ENCODE data around the gene RELB. TPM values are rescaled to one million over a fixed set of nuclear protein-coding genes. Genes with fewer than 3 reads are reported as not detected.

The RELB gene
- total RNA-seq, 1 donor from 2014 or later: 17.5 TPM

DNA sequence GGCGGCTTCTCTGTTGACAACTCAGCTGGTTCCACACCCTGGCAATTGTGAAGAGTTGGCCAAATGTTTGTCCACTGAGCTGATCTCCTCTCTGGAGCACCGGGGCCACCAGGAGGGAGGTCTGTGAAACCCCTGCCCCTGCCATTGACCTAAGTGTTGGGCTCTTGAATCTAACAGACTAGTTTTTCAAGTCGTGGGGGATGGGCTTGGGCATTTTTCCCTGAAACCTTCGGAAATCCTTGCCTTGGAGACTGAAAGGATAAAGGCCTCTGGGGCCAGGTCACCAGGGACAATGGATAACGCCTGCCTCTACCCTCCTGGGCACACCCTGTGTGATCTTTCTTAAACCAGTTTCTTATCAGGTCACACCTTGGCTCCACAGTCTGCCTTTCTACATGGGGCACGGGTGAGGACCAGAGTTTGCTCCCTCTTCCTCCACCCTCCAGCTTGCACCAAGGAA, 78.7 kb downstream of the RELB start:
- ATAC-seq (no peak), DNase-seq (no peak)
- Histone ChIP-seq H3K4me3 (peak overlapping the region; percentile 99), H3K36me3 (peaks cover 16% of the 10 kb centered on the region), H3K27ac (peak overlapping the region; percentile 86), H3K27me3 (no peaks in the 10 kb centered on the region), H3K4me1 (peaks cover 34% of the 10 kb centered on the region), H3K9me3 (no peaks in the 10 kb centered on the region)
- TF ChIP-seq, protein P1, sequence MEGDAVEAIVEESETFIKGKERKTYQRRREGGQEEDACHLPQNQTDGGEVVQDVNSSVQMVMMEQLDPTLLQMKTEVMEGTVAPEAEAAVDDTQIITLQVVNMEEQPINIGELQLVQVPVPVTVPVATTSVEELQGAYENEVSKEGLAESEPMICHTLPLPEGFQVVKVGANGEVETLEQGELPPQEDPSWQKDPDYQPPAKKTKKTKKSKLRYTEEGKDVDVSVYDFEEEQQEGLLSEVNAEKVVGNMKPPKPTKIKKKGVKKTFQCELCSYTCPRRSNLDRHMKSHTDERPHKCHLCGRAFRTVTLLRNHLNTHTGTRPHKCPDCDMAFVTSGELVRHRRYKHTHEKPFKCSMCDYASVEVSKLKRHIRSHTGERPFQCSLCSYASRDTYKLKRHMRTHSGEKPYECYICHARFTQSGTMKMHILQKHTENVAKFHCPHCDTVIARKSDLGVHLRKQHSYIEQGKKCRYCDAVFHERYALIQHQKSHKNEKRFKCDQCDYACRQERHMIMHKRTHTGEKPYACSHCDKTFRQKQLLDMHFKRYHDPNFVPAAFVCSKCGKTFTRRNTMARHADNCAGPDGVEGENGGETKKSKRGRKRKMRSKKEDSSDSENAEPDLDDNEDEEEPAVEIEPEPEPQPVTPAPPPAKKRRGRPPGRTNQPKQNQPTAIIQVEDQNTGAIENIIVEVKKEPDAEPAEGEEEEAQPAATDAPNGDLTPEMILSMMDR (IDR thresholded peaks at IDR 0.05): no peak
- intact Hi-C loops (cut with DNase I): no loop called here

DNA sequence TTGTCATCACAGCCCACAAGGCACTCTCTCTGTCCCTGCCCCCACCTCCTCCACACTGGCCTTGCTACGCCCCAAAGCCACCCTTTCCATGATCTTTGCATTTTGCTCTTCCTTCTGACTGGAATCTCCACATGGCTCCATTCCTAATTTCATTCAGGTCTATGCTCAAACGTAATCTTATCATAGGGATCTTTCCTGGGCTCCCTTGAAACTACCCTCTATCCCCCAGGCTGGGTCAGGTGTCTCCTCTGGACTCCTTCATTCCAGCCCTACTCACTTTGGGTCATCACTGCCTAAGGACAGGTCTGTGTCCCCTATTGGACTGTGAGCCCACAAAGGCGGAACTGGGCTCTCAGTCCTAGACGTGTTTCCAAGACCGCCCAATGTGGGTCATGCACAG, 80.9 kb downstream of the RELB start:
- Histone ChIP-seq H3K27me3 (no peaks in the 10 kb centered on the region), H3K27ac (no peak overlapping the region), H3K36me3 (peaks cover 16% of the 10 kb centered on the region), H3K4me1 (peaks cover 22% of the 10 kb centered on the region), H3K4me3 (no peak overlapping the region), H3K9me3 (no peaks in the 10 kb centered on the region)
- DNase-seq (no peak), ATAC-seq (no peak)
- TF ChIP-seq, protein P1 (IDR thresholded peaks at IDR 0.05): no peak
- intact Hi-C loops (cut with DNase I): no loop called here

DNA sequence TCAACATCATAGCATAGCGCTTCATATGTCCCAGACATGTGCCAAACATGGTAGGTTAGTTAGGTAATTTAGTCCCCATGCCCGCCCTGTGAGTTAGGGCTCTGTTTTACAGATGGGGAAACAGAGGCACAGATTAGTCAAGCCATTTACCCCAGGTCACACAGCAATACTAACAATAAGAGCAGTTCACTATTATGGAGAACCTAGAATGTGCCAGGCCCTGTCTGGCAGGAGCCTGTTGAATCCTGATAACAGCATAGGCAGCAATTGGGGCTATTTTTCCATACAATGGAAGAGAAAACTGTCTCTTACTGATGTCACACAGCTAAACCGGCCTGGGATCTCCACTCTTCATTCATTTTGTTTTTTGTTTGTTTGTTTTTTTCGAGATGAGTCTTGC, 85.2 kb downstream of the RELB start:
- TF ChIP-seq, protein P1 (IDR thresholded peaks at IDR 0.05): no peak
- H3K4me1 ChIP-seq: peaks cover 3% of the 10 kb centered on the region

DNA sequence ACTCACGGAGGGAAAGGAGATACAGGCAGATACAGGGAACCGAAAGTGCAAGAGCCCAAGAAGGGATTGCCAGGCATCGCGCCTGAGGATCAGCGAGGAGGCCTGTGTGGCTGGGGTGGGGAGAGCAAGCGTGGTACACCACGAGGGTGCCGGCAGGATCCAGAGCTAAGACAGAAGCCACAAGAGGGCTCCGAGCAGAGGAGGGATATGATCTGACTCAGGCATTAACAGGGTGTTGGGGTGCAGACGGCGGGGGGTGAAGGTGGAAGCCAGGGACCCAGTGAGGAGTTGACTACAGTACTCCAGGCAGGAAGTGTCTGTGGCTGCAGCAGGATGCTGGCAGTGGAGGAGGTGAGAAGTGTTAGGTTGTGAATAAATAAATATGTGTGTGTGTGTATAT, 86.3 kb downstream of the RELB start:
- H3K4me1 ChIP-seq: peaks cover 3% of the 10 kb centered on the region
- TF ChIP-seq, protein P1 (IDR thresholded peaks at IDR 0.05): no peak
- H3K27ac ChIP-seq: no peak overlapping the region
- DNase-seq: no peak
- H3K27me3 ChIP-seq: no peaks in the 10 kb centered on the region
- no peaks in the 10 kb centered on the region for H3K9me3 ChIP-seq
- ATAC-seq: no peak
- intact Hi-C loops (cut with DNase I): no loop called here
- no peak overlapping the region for H3K4me3 ChIP-seq
- peaks cover 12% of the 10 kb centered on the region for H3K36me3 ChIP-seq

More for the DNA sequence above, 85.2 kb downstream of the RELB start:
- Histone ChIP-seq H3K27me3 (no peaks in the 10 kb centered on the region), H3K4me3 (no peak overlapping the region), H3K36me3 (peaks cover 22% of the 10 kb centered on the region), H3K27ac (no peak overlapping the region), H3K9me3 (no peaks in the 10 kb centered on the region)
- intact Hi-C loops (cut with DNase I): no loop called here
- no peak for DNase-seq
- no peak for ATAC-seq

Other genes with a start within 250 kb of the RELB start
- 3.2 TPM for gene CBLC, start 223.6 kb upstream of the RELB start, total RNA-seq
- gene BCAM, start 192.4 kb upstream of the RELB start, total RNA-seq: 280 TPM
- 108 TPM for gene NECTIN2, start 155.2 kb upstream of the RELB start, total RNA-seq
- gene TOMM40, start 110.2 kb upstream of the RELB start, total RNA-seq: 52.4 TPM
- 565 TPM for gene APOE, start 95.7 kb upstream of the RELB start, total RNA-seq
- gene APOC1, start 86.9 kb upstream of the RELB start, total RNA-seq: 558 TPM
- not detected for gene APOC4, start 59.2 kb upstream of the RELB start, total RNA-seq
- 33.9 TPM for gene APOC2, start 55.4 kb upstream of the RELB start, total RNA-seq
- 103 TPM for gene CLPTM1, start 46.1 kb upstream of the RELB start, total RNA-seq
- 83.7 TPM for gene CLASRP, start 37.6 kb downstream of the RELB start, total RNA-seq
- gene ZNF296, start 75.0 kb downstream of the RELB start, total RNA-seq: 1.7 TPM
- 14.9 TPM for gene GEMIN7, start 77.8 kb downstream of the RELB start, total RNA-seq
- 31.1 TPM for gene PPP1R37, start 91.7 kb downstream of the RELB start, total RNA-seq
- not detected for gene NKPD1, start 159.5 kb downstream of the RELB start, total RNA-seq
- 16.9 TPM for gene TRAPPC6A, start 176.8 kb downstream of the RELB start, total RNA-seq
- gene BLOC1S3, start 177.3 kb downstream of the RELB start, total RNA-seq: 17.8 TPM
- gene EXOC3L2, start 243.9 kb downstream of the RELB start, total RNA-seq: 11.9 TPM
- 30.0 TPM for gene MARK4, start 249.8 kb downstream of the RELB start, total RNA-seq

Measured in upper lobe of right lung (tissue), 1 donor.